H1 (cell line): Measurements from ENCODE around the gene TNFSF15. TPM values are rescaled to one million over a fixed set of nuclear protein-coding genes. Genes with fewer than 3 reads are reported as not detected.

ENCODE experiments used
- KDM1A ChIP-seq: fragments of 200-600, 300-600 bp; sonication (generic); IDR thresholded peaks from 2 replicates; pipeline ENCODE4 v1.7.1; 2016; ENCODE audit warnings: mild to moderate bottlenecking, low read length, borderline replicate concordance
- RXRA ChIP-seq: IDR thresholded peaks from 2 replicates; pipeline ENCODE4 v1.6.1; 2011; ENCODE audit warnings: low read depth, mild to moderate bottlenecking, low read length, moderate library complexity; ENCODE audit not compliant: insufficient read depth
- polyA plus RNA-seq, 7 experiments: library from polyadenylated mRNA; depleted of rRNA in 3 of 7; stranded (reverse) in 5 of 7; unstranded in 2 of 7; fragments of >200 nt in 5 of 7; fragments of 200-250 nt in 2 of 7; gene quantifications; 1 replicate in 5 of 7; 2 replicates in 1 of 7; 4 replicates in 1 of 7; pipeline versions ENCODE4 v1.2.1 to v1.2.3, GENCODE V29; 2011 to 2013; ENCODE audit warnings: missing spikeins in 2 of 7, mixed read lengths in 2 of 7
- total RNA-seq: library from RNA; stranded (reverse); fragmentation: NEBNext Ultra II Directional; extraction: Animal tissue kit (Norgen Biotek cat#: 25700); gene quantifications from 2 replicates; pipeline ENCODE4 v1.2.1, GENCODE V29; 2021
- TF ChIP-seq, protein P1 (sequence below): IDR thresholded peaks from 2 replicates; pipeline ENCODE4 v1.6.1; 2011; ENCODE audit warnings: low read depth, mild to moderate bottlenecking, low read length; ENCODE audit not compliant: insufficient read depth

Gene TNFSF15
- total and polyA plus RNA-seq, 2 of the 8 experiments (the other 6 are each of a cell fraction or from before 2014, with no cell fraction given): 0.09 to 0.17 TPM

GRCh38 chr9:114754581-114754980 is 51.3 kb downstream of the TNFSF15 start (continued):
- TF ChIP-seq RXRA: no peak
- TF ChIP-seq KDM1A: no peak
- TF ChIP-seq, protein P1, sequence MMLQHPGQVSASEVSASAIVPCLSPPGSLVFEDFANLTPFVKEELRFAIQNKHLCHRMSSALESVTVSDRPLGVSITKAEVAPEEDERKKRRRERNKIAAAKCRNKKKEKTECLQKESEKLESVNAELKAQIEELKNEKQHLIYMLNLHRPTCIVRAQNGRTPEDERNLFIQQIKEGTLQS: no peak
- TF ChIP-seq, all 59 proteins: peak for 0
